NCI-H226 (cell line): ENCODE measurements around the gene PRR35.

Source experiments
- DNase-seq: peaks from one replicate; pipeline ENCODE4 v3.0.0-alpha.2; 2015

Gene PRR35

DNA sequence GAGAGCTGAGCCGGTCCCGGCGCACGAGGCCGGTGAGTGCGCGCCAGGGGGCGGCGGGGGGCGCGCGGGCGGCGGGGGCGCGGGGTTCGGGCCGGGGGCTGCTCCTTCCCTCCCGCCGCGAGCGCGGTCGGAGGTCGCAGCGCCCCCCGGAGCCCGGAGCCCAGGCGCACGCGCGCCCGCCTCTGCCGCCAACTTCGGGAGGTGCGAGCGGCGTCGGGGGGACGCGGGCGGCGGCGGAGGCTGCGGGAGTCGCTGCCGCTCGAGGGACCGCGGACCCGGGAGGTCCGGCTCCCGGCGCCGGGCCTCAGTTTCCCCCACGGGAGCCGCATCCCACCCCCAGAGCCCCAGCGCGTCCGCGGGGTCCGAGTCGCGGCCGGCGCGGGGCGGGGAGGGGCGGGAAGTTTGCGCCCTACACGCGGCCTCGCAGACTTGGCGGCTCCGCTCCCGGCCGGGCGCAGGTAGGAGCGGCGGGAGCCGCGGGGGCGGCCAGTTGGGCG, at the start of gene PRR35:
Gene PRR35 (plus strand): TSS at position 191 of the 497 bp plus-strand sequence. CDS start 2,901 bp downstream, outside the sequence.
- DNase-seq: no peak

DNA sequence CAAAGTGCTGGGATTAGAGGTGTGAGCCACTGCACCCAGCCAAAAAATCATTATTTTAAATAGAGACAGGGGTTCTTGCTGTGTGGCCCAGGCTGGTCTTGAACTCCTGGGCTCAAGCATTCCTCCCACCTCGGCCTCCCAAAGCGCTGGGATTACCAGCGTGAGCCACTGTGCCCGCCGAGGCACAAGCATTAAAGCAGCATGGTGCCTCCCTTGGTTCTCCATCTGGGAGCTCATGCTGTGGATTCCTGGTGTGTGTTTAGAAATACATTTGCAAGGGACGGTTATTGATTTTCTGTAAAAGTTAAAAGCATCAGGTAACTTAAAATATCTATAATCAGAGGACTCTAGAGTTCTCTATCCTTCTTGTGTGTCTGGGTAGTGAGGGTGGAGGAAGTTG, 47.4 kb upstream of the PRR35 start:
- DNase-seq: no peak

DNA sequence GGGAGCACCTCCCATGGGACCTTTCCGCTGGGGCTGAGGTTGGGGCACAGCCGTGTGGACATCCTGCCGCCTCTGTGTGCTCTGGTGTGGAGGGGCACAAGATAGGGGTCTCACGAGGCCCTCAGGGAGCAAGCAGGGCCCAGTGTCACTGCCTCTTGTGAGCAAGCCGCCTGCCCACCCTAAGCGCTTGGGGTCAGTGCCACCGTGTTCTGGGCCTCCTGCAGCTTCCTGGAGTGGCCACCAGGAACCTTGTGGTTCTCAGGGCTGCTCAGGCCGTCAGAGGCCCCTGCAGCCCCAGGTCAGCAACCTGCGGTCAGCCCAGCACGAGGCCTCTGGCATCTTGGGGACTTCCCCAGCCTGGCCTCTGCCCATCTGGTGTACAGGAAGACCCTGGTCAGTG, 46.2 kb upstream of the PRR35 start:
- DNase-seq: no peak

DNA sequence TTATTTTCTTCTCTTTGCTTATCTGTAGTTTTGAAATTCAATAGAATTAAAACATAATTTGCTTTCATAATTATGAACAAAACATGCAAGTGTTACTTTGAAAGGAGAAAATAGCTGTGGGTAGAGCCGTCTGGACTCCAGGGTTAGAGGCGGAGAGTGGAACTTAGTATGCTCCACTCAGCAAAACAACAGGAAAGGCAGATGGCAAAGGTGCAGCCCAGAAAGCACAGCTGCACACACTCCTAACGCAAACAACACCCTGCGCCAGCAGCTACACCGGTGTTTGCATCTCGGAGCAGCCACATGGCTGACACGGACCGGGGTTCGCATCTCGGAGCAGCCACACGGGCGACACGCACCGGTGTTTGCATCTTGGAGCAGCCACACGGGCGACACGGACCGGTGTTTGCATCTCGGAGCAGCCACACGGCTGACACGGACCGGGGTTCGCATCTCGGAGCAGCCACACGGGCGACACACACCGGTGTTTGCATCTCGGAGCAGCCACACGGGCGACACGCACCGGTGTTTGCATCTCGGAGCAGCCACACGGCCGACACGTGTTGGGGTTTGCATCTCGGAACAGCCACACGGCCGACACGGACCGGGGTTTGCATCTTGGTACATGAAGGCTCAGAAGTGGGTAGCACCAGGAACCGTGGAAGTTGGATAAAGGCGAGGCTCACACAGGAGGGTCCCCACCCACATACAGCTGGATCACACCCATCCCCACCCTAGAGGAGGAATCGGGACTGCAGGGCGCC, 44.8 kb upstream of the PRR35 start:
- no peak for DNase-seq

DNA sequence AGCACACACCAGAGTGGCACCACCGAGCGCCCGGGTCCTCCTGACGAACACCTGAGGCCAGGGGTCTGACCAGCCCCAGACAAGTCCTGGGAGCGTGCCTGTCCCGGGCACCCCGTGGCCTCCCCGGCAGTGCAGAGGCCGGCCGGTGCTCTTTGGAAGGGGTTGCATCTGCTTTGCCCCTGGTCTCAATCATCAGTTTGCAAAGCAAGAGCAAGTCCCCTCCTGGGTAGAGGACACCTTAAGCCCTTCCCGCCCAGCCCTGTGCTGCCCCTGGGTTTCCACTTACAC, 44.3 kb upstream of the PRR35 start:
- no peak for DNase-seq

DNA sequence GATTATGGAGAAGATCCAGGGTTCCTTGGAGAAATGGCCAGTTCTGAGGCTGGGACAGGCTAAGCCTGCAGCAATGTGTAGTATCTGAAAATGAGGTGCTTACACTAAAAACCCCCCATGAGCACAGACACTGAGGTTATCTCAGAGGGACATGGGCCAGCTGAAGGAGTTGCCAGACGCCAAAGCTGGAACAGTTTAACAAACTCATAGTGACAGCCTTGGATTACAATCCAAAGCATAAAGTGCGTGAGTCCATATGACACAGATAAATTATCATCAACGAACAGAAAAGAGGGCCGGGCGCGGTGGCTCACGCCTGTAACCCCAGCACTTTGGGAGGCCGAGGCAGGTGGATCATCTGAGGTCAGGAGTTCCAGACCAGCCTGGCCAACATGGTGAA, 43.9 kb upstream of the PRR35 start:
- no peak for DNase-seq

DNA sequence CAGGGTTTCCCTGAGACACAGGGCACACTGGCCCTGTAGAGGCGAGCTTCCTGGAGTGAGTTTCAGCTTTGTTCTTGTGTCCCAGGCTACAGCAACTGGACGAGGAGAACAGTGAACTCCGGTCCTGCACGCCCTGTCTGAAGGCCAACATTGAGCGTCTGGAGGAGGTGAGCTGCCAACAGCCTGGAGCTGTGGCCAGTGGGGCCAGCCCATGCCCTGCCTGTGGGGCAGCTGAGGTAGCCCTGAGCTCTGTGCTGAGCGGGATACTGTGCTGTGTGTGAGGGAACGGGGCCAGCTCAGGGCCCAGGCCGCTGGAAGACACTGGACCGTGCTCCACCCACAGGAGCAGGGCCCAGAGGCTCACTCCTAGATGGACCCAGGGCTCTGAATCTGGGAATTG, 41.3 kb upstream of the PRR35 start:
- no peak for DNase-seq

DNA sequence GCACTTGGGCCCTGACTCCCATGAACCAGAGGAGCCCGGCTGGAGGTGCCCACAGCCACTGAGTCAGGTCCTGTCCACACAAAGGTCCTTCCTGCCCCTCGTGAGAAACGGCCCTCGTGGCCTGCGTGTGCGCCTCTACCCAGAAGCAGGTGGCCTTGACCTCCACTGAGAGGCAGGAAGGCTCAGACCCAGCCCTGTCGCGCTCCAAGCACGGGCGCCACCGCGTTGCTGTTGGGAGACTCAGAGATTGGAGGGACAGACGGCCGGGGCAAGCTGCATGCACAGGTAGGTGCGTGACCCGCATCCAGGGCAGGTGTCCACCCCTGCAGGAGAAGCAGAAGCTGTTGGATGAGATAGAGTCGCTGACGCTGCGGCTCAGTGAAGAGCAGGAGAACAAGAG, 40.8 kb upstream of the PRR35 start:
- DNase-seq: no peak

DNA sequence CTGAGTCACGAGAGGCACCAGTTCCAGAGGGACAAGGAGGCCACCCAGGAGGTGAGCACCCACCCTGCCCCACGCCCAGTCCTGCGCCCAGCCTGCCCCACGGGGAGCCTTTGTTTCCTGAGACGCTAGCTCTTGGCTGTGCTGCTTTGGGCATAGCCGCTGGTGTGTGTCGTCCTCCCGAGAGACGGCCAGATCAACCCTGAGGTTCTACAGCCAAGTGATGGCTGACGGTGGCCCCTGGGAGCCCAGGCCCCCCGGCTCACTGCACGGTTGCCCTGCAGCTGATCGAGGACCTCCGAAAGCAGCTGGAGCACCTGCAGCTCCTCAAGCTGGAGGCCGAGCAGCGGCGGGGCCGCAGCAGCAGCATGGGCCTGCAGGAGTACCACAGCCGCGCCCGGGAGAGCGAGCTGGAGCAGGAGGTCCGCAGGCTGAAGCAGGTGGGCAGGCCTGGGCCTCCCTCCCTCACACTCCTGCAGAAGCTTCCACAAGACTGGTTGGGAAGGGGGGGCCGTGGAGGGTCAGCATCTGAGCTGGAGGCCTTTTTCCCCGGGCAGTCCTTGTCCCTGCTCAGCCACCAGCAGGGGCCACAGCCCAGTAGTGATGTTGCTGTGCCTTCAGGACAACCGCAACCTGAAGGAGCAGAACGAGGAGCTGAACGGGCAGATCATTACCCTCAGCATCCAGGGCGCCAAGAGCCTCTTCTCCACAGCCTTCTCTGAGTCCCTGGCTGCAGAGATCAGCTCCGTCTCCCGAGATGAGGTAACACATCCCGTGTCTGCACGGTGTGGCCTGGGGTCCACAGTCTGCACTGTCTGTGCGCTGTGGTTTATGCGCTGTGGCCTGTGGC, 40.1 kb upstream of the PRR35 start:
- no peak for DNase-seq

DNA sequence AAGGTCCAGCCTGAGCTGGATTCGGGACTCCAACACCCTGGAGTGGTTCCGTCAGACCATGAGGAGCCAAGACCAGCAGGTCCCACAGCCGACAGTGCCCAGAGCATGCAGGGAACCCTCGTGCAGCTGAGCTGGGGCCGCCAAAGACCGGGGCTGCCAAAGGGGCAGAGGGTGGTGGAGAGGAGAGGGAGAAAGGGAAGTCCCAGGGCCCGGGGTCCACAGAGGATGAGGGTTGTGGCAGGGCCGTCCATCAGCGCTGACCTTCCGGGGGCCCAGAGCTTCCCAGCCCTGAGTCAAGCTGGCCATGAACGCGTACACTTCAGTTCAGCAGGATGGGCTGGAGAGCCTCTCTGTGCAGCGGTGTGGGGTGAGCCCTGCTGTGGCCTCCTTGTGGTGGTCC, 39.3 kb upstream of the PRR35 start:
- no peak for DNase-seq

DNA sequence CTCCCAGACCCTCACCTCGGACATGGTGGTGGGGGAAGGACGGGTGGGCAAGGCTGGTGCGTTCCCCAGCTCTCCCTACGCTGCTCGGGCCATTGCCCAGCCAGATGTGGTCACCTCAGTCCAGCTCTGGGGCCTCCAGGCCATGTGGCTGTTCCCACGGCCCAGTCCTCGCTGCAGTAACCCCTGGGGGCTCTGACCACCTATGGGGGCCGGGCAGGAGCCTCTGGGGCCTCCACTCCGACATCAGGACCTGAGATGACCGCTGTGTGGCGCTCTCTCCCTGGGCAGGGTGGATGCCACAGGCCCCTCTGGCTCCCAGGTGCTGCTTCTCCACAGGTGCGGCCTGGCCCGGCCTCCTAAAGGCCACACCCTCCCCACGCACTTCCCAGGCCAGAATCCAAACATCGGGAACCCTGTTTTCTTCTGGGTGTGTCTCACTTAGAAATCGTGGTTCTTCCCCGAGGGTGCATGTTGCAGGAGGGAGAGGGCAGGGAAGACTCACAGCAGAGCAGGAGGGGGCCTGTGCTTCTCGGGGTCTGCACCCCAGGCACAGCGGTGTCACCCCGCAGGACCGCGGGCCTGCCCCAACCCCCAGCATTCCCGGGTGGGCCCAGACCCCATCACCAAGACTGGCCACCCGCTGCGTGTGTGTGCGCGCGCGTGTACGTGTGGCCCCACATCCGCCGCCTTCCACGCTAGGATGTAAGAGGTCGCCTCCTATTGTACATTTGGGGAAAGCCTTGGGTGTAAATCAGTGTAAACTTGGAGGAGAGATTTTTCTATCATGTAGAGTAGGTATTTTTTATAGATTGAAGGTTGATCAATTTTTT, 38.6 kb upstream of the PRR35 start:
- DNase-seq: no peak

DNA sequence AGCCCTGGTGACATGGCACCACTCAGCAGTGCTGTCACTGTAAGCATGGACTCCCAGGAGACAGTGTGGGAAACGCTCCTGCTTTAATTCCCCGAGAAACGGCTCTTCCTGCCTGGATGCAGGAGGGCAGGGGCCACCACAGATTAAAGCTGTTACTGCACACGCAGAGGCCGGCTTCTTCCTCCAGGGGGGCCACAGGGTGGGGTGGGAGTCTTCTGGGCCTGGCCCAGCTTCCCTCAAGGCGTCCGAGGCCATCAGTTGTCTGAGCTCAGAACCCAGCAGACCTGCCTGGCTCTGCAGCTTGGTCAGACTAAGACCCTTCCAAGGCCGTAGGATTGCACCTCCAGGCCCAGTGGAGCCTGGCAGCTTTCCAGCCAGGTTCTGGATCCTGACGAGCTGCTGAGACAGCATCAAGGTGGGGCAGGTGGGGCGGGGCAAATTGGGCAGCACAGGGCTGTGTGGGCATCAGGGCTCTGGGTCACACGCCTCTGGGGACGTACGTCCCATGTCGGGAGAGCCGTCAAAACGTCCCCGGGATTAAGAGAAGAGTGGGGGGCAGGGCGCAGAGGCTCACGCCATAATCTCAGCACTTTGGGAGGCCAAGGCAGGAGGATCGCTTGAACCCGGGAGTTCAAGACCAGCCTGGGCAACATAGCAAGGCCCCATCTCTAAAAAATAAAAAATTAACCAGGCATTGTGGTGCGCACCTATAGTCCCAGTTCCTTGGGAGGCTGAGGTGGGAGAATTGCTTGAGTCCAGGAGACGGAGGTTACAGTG, 37.7 kb upstream of the PRR35 start:
- no peak for DNase-seq

DNA sequence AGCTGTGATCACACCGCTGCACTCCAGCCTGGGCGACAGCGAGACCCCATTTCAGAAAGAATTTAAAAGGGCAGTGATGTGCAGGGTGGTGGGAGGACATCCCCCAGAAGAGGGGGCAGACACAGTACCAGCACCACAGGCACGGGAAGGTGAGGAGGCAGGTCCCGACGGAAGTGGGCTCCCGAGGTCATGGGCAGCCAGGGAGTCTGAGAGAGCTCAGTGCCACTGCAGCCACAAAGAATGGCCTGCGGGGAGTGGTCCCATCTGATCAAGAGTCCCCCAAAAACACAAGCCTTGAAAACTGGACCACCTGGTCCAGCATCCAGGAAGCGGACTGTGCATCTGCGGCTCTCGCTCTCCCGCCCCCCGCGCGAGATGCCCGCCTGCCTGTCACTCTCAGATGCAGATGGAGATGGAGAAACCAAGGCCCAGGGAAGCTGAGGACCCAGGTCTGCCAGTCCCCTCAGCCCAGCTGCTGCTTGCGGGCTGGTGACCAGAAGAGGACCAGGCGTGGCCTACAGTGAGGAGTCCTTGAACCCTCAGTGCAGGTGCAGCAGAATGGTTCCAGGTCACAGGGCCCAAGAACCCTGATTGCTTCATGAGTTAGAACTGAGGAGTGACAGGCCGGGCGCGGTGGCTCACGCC, 37.0 kb upstream of the PRR35 start:
- DNase-seq: no peak

DNA sequence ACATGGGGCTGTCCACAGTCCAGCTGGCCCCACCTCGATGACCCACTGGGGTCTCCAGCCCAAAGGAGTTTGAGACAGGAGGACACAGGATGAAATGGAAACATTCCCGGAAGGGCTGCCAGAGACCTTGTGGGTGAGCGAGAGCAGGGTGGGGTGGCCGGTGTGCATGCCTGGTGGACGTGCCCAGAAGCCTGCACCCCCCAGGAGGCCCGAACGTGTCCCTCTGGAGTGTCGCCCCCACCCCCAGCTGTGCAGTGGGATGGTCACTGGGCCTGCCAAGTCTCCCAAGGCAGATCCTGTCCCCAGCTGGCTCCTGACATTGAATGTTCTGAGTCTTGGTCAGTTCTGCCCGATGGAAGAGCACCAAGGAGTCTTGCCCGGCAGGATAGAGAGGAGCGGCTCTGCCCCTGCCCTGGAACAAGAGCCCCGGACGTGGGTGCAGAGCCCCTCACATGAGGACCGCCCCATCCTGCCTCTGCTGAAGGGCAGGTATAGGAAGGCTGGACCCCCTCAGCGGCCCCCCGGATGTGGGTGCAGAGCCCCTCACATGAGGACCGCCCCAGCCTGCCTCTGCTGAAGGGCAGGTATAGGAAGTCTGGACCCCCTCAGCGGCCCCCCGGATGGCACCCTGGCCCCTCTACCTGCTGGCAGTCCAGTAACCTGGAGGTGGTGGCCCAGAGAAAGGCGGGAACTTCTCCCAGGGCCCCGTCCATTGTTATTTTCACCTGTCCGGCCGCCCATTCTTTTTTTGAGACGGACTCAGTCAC, 35.7 kb upstream of the PRR35 start:
- DNase-seq: no peak

DNA sequence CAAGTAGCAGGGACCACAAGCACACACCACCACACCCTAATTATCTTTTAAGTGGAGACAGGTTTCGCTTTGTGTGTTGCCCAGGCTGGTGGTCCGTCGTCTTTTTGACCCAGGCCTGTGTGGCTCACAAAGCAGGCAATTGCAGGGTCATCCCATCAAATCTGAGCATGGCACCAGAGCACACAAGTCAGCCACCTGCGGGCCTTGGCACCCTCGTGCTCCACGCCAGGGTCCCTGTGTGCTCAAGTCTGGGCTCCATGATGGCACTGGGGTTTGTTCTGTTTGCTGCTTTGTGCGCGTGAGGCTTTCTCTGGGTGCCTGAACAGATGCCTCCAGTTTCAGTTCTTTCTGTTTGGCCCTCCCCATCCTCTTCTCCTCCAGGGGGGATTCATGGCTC, 35.1 kb upstream of the PRR35 start:
- no peak for DNase-seq

DNA sequence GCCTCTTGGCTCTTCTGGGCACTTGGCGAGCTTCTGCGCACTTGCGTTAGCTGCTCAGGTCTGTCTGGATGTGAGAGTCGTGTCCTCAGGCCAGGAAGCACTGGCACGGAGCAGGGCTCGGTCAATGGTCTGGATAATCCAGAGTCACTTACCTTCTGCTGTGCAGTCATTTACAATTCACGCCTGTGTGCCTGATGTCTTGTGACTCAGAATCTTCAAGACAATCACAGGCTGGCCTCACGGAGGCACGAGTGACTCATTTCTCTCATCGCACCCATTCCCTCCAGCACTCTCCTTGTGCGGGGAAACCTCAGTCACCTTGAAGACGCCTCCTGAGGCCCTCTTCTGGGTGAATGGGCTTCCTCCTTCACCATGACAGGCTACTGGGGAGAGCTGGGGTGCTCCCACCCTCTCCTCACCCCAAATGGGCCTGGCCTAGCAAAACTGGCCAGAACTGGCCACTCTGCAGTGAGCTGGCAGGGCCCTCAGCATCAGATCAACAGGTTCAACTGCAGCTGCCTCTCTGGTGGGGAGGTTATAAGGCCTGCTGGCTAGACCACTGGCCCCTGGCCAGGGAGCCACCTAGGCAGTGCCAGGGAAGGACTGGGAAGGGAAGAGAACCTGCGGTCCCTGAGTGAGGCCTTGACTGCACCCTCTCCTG, 34.5 kb upstream of the PRR35 start:
- DNase-seq: peak; percentile 67

DNA sequence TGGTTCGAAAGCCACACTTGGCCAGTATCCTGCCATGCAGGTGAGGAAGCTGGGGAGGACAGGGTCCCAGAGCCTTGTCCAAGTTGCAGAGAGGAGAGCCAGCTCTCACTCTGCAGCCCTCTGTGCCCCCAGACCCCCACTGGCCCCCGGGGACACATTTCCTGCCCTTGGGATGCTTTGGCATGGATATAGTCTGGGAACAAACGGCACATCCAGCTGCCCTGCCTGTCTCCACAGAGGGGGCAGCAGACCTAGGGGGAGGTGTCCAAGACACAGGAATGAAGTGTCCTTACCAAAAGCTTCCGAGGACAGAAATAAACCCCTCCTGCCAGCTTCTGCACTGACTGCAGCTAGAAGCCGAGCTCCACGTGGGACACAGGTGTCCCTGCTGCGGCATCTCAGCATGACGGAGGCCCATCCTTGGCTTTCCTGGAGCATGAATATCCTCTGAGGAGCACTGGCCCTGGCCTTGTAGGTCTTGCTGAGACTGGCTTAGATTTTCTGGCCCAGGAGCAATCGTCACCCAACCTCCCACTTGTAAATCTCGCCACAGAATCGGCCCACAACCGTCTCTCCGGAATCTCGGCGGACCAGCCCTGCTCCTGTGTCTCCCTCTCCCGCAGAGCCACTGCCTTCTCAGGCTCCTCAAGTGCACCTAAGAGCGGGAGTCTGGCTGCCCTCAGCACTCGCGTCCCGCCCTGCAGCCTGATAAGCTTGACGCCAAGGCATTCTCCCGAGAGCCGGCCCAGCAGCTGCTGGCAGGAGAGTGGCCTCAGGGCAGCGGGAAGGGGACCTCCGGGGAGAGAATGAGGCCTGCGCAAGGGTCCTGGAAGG, 33.8 kb upstream of the PRR35 start:
- peak; percentile 37 for DNase-seq

DNA sequence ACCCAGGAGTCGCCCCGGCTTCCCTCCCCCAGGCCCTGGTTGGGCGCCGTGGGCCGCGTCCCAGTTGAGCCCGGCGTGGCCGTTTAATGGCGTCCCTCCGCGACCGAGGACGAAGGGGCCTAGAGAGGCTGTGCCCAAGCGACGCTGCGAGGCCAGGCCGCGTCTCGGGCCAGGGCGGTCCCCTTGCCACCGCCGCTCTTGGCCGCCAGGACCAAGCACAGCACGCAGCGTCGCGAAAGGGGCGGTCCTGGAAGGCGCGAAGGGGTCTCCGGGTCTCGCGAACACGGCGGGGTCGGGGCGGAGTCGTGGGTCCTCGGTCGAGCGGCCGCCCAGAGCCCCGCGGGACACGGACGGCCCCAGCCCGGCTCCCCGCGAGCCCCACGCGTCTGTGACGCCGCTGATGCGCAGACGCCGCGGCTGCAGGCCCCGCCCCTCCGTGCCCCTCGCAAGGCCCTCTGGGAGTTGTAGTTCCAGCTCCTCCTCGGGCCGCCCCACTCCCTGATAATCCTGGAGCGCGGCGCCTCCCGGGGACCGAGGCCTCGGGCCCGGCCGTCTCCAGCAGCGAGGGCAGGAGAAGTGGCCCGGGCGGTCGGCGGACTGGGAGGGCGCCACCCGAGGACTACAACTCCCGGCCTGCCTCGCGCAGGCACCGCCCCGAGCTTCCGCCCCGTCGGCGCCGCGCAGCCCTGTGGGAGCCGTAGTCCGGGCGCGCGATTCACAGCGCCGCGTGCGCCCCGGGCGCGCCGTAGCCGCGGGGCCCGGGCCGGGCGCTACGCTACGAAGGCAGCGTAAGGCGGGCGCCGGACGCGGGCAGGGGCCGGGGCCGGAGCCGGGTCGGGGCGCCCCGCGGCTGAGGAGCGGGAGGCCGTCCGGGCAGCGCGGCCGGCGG, 32.9 kb upstream of the PRR35 start, which contains the start of gene CAPN15:
Gene CAPN15 (plus strand): TSS at position 698 of the 889 bp plus-strand sequence. CDS start 19,127 bp downstream, outside the sequence.
- peak; percentile 80 for DNase-seq
